Suprapubic skin (tissue), 4 donors: ENCODE results near the gene ITIH1. TPM values are rescaled to one million over a fixed set of nuclear protein-coding genes. Genes with fewer than 3 reads are reported as not detected.

ENCODE experiments used
- DNase-seq, 2 donors: peaks; one replicate each; pipeline ENCODE4 v3.0.0-alpha.2; 2019; ENCODE audit warnings: low spot score in 2 of 2
- H3K27ac ChIP-seq: fragments of 200-600 bp; sonication (generic); one replicate; pipeline ENCODE4 v1.5.1; 2019
- H3K27me3 ChIP-seq: fragments of 200-600 bp; sonication (generic); one replicate; pipeline ENCODE4 v1.5.1; 2019
- H3K36me3 ChIP-seq: fragments of 200-600 bp; sonication (generic); one replicate; pipeline ENCODE4 v1.5.1; 2019
- H3K4me1 ChIP-seq: fragments of 200-600 bp; sonication (generic); one replicate; pipeline ENCODE4 v1.5.1; 2019
- H3K4me3 ChIP-seq: fragments of 200-600 bp; sonication (generic); one replicate; pipeline ENCODE4 v1.5.1; 2019; ENCODE audit warnings: mild to moderate bottlenecking
- H3K9me3 ChIP-seq: fragments of 200-600 bp; sonication (generic); one replicate; pipeline ENCODE4 v1.5.1; 2019
- CTCF ChIP-seq, 2 donors: fragments of 200-600 bp in 1 of 2; fragments of 450-650 bp in 1 of 2; sonication (generic) in 1 of 2; IDR thresholded peaks; one replicate each; pipeline ENCODE4 v1.5.1; 2016 to 2019; ENCODE audit warnings: antibody characterized with exemption in 2 of 2, mild to moderate bottlenecking in 1 of 2, moderate library complexity in 1 of 2
- EP300 ChIP-seq: sonication (generic); formaldehyde crosslinking; IDR thresholded peaks from one replicate; pipeline ENCODE4 v1.6.1; 2017; ENCODE audit warnings: antibody characterized with exemption
- POLR2A ChIP-seq, 2 donors: fragments of 450-650 bp; IDR thresholded peaks; one replicate each; pipeline ENCODE4 v1.6.1; 2017; ENCODE audit warnings: antibody characterized with exemption in 2 of 2, mild to moderate bottlenecking in 2 of 2, moderate library complexity in 2 of 2
- POLR2AphosphoS5 ChIP-seq, 3 donors: sonication (generic); formaldehyde crosslinking; IDR thresholded peaks; one replicate each; pipeline ENCODE4 v1.6.1; 2017; ENCODE audit warnings: antibody characterized with exemption in 3 of 3
- WGBS: methylation state at CpG from one replicate; pipeline ENCODE4 v1.1.5; 2018; 5-methylcytosine and 5-hydroxymethylcytosine counted together
- total RNA-seq, 4 donors: library from RNA; depleted of rRNA; stranded (reverse); fragments of >200 nt; gene quantifications; one replicate each; pipeline ENCODE4 v1.1.0, GENCODE V29; 2016

ITIH1 gene
- total RNA-seq, 4 donors from 2014 or later = 1.5 TPM; not detected in 3

DNA sequence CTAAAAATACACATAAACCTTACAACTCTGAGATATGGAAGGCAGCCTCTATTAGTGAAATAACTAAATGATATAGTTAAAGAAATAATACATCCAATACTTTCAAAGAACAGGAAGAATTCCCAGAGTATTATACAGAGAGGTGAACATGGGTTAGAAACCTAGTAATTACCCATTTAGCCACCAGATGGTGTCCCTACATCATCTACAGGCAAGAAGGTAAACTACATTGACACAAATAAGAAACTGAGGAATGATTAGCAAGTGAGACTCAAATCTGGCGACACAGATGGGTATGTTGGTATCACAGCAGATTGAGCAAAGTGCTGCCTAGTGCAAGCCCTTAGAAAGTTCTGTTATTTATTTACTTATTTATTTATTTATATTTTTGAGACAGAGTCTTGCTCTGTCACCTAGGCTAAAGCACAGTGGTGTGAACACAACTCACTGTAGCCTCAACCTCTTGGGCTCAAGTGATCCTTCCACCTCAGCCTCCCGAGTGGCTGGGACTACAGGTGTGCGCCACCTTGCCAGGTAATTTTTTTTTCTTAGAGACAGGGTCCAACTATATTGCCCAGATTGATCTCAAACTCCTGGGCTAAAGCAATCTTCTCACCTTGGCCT, 34.9 kb upstream of the ITIH1 start:
- H3K4me1 ChIP-seq = no peaks in the 10 kb centered on the region
- H3K36me3 ChIP-seq = peaks cover 87% of the 10 kb centered on the region
- 62% methylated on average over 3 of the region's 3 CpGs for WGBS
- H3K27ac ChIP-seq = no peak overlapping the region
- TF ChIP-seq CTCF (IDR thresholded peaks at IDR 0.05) (peak; percentile 37), EP300 (no peak), POLR2AphosphoS5 (IDR thresholded peaks at IDR 0.05) (no peak), POLR2A (IDR thresholded peaks at IDR 0.05) (no peak)
- no peaks in the 10 kb centered on the region for H3K9me3 ChIP-seq
- no peaks in the 10 kb centered on the region for H3K27me3 ChIP-seq
- H3K4me3 ChIP-seq = no peak overlapping the region
- DNase-seq = no peak

- Histone ChIP-seq H3K27ac (no peak overlapping the region), H3K4me1 (no peaks in the 10 kb centered on the region), H3K36me3 (peaks cover 86% of the 10 kb centered on the region), H3K4me3 (no peak overlapping the region), H3K9me3 (no peaks in the 10 kb centered on the region), H3K27me3 (no peaks in the 10 kb centered on the region)
- whole genome bisulfite sequencing = 98% methylated on average over 5 of the region's 5 CpGs
- TF ChIP-seq POLR2A (IDR thresholded peaks at IDR 0.05) (no peak), POLR2AphosphoS5 (IDR thresholded peaks at IDR 0.05) (no peak), CTCF (IDR thresholded peaks at IDR 0.05) (no peak), EP300 (no peak)
- no peak for DNase-seq
These were observed 34.2 kb upstream of the ITIH1 start for GRCh38 chr3:52743152-52743551.

DNA sequence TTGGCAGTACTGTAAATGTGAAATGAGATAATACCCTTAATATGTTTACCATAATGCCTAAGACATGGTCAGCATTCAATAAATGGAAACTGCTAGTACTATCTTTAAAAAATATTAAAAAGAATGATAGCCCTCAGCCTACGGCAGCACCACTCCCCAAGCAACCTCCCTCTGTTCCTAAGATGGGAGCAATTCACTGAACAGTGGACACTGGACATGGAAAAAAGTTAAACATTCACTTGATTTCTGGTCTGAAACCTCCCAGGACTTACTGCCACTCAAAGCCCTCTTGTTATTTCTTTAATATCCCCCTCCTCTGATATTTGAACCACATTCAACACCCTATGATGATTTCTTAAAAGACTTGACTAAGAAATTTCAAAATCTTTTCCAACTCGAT, 33.7 kb upstream of the ITIH1 start:
- no peaks in the 10 kb centered on the region for H3K4me1 ChIP-seq
- no peak overlapping the region for H3K27ac ChIP-seq
- no peak for DNase-seq
- TF ChIP-seq POLR2A (IDR thresholded peaks at IDR 0.05) (no peak), EP300 (no peak), POLR2AphosphoS5 (IDR thresholded peaks at IDR 0.05) (no peak), CTCF (IDR thresholded peaks at IDR 0.05) (no peak)
- H3K36me3 ChIP-seq = peaks cover 87% of the 10 kb centered on the region
- H3K27me3 ChIP-seq = no peaks in the 10 kb centered on the region
- H3K9me3 ChIP-seq = no peaks in the 10 kb centered on the region
- H3K4me3 ChIP-seq = no peak overlapping the region
- WGBS = 86% methylated on average over 2 of the region's 2 CpGs

DNA sequence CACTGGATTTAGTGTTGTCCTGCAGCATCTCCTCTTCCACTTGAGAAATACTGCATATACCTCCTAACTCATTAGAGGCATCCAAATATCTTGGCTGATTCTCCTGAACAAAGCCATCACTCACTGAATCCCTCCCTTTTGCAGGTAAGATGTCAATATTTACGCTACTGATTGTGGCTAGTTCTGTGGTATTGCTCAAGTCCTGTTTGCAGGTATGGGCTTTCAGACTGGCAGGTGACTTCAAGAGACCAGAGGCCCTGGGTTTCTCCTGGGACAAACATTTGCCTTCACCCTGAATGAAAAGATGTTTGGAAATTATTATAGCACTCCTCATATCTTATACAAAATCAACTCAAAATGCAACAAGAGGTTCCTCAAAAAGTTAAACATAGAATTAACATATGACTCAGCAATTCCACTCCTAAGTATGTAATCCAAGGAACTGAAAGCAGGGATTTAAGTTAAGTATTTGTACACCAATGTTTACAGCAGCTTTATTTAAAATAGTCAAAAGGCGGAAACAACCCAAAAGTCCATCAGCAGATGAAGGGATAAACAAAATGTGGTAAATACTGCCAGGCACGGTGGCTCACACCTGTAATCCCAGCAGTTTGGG, 25.2 kb upstream of the ITIH1 start:
- Histone ChIP-seq H3K4me3 (no peak overlapping the region), H3K27me3 (no peaks in the 10 kb centered on the region), H3K36me3 (peaks cover 74% of the 10 kb centered on the region), H3K27ac (no peak overlapping the region), H3K9me3 (no peaks in the 10 kb centered on the region), H3K4me1 (no peaks in the 10 kb centered on the region)
- no peak for DNase-seq
- WGBS = 89% methylated on average over 3 of the region's 3 CpGs
- TF ChIP-seq POLR2A (IDR thresholded peaks at IDR 0.05) (no peak), CTCF (IDR thresholded peaks at IDR 0.05) (no peak), POLR2AphosphoS5 (IDR thresholded peaks at IDR 0.05) (no peak), EP300 (no peak)

DNA sequence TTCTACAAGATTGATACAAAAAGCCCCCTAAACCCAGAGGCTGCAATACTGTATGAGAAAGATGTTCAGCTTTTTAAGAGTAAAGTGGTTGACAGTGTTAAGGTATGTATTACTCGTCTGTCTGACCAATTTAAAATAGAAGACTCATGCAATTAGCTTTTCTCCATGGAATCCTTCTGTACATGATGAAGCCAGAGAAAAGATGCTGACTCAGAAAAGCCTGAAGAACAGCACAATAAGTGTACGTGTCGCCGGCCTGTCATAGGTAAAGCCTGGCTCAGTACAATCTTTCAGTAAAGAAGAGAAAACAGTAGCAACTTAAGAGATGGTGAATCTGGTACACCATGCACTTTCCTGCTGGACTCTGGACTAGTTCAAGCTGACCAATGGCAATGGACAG, 23.0 kb upstream of the ITIH1 start:
- H3K36me3 ChIP-seq = peaks cover 68% of the 10 kb centered on the region
- no peaks in the 10 kb centered on the region for H3K27me3 ChIP-seq
- H3K4me1 ChIP-seq = no peaks in the 10 kb centered on the region
- H3K27ac ChIP-seq = no peak overlapping the region
- DNase-seq = no peak
- H3K4me3 ChIP-seq = no peak overlapping the region
- TF ChIP-seq EP300 (no peak), POLR2A (IDR thresholded peaks at IDR 0.05) (no peak), CTCF (IDR thresholded peaks at IDR 0.05) (no peak)
- WGBS = 91% methylated on average over 4 of the region's 4 CpGs
- no peaks in the 10 kb centered on the region for H3K9me3 ChIP-seq
